HG02938 (cell line): ENCODE measurements around the gene UBE2E1.
A peak's percentile ranks its signal among the peaks of the same experiment; 100 is the strongest.

ENCODE experiments used
- ATAC-seq: cut with Tn5 transposase; IDR thresholded peaks from one replicate; pipeline ENCODE4 v1.9.1; 2021; ENCODE audit warnings: mild to moderate bottlenecking, moderate library complexity; ENCODE audit not compliant: unreplicated experiment

UBE2E1 gene

GRCh38 chr3:23805633-23806533, at the start of gene UBE2E1:
Gene UBE2E1, plus strand, starts transcription at chr3:23805955. Its CDS starts 1,315 bp downstream, at chr3:23807270.
- peak; percentile 74 for ATAC-seq

DNA sequence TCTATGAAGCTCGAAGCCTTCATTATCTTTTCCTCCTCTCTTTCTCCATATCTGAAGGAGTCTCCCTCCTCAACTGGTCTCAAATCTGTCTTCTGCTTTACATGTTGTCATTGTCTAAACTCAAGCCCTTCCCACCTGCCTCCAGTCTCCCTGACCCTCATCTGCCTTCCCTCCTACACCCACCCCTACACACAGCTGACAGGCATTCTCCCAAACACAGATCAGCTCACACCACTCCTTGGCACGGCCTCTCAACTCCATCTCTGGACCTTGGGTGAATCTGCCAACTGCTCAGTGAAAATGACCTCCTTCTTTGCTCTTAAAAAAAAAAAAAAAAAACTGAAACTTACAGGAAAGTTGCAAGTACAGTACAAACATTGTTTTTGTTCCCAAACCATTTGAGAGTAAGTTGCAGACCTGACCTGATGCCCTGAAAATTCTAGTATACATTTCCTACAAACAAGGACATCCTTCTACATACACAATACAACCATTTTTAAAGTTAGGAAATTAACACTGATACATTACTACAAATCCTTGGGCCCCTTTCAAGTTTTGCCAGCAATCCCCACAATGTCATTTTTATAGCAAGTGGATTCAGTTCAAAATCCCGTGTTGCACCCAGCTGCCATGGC, 49.4 kb upstream of the UBE2E1 start:
- ATAC-seq, result no peak

DNA sequence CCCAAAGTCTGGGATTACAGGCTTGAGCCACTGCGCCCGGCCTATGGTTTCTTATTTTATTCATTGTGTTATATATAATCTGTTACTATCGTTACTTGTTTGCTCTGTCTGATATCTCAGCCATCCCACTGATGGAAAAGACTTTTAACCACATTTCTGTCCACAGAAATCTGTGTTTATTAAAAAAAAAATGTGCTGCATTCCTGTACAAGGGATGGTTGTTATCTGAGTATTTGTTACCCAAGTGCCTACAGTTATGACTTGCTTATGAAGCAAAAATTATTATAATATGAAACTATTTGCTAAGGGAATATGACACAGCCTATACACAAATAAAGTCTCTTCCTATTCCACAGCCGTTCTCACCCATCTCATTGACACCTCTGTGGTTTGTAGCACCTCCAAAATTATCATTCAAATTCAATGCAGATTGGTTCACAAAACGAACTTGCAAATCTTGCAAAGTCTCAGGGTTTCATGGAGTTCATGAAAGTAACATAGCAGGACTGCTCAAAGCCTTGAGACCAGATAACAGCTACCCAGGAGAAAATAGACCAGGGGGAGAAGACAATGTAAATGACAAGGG, 47.4 kb upstream of the UBE2E1 start:
- no peak for ATAC-seq

DNA sequence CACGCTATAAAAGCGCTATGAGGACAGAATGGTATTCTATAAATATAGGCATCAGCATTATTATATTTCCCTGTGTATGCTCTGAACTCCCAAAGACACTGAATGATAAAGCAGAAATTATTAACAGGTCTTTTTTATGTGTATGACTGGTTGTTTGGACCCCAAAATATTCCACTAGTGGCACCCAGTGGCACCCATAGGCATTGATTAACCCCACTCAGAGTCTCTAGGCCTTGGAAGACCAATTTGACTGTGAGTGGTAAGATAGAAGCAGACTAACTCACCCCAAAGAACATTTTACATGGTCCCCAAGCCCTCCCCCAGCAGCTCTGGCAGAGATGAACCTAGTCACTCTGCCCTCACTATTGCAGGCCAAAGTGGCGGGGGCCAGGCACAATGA, 45.4 kb upstream of the UBE2E1 start:
- no peak for ATAC-seq

- ATAC-seq, result no peak
These were observed 44.8 kb upstream of the UBE2E1 start for GRCh38 chr3:23760871-23761373.

DNA sequence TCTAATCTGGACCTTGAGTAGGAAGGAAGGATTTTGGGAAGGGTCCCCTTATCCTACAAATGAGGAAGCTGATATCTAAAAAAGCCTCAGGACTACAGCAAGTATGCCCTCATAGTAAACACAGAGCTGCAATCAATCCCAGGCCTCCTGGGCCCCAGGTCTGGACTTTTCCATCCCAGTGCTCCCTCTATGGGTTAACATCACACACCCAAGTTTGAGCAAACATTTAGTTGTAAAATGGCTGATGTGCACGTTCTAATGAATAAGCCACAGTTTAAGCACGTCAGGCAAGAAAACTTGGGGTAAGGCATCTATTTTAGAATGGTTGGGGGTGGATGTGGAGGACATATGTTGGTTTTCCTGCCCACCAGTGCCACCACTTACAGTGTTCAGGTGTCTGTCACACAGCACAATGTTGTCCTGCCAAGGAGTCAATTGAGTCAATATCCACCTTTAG, 44.3 kb upstream of the UBE2E1 start:
- peak; percentile 14 for ATAC-seq

DNA sequence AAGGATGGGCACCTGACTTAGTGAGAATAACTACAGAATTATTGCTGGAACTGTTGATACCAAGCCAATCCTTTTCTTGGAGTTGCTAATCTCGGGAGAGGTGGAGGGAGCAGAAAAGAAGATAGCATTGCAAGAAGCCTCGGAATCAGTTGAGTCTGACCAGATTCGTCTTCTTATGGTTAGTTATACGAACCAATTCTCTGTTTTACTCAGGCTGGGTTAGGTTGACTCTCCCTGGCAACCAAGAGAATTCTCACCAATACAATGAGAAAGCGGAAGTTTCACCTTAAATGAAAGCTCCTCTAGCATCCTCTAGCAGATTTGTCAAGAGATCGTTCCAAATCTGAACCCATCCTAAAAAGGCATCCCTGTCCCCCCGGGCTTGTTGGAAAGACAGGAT, 43.5 kb upstream of the UBE2E1 start:
- peak; percentile 93 for ATAC-seq

DNA sequence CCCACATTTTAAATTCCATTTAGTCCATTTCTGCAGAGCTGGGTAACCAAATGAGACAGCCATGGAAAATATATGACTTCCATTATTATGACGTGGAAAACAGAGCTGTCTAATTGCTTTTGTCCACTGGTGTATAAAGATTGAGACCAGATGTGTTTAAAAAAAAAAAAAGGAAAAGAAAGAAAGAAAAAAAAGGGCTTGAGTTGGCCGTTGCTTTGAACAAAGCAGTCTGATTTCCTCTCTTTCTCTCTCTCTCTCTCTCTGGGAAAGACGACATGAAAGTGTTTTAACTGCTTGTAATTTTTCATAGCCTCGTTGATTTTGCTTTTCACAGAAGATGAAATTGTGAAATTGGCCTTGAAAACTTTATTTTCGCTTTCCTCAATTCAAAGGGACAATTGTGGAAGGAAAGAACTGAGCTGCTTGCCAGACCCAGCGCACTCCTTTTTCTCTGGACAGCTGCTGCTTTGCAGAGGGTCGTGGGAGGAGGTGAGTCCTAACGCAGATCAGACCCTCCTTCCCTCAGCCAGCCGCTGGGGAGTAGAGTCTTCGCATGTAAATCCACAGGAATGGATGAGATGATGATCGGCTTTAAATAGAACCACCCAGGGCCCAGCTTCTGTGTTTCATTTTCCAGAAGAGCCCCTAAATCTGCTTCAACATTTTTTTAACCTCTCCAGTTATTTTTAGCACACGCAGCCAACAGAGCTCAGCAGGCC, 42.8 kb upstream of the UBE2E1 start:
- ATAC-seq, result no peak

- no peak for ATAC-seq
These were observed 41.3 kb upstream of the UBE2E1 start for GRCh38 chr3:23764407-23764806.

- ATAC-seq, result no peak
These were observed 38.2 kb upstream of the UBE2E1 start for GRCh38 chr3:23767546-23767945.

DNA sequence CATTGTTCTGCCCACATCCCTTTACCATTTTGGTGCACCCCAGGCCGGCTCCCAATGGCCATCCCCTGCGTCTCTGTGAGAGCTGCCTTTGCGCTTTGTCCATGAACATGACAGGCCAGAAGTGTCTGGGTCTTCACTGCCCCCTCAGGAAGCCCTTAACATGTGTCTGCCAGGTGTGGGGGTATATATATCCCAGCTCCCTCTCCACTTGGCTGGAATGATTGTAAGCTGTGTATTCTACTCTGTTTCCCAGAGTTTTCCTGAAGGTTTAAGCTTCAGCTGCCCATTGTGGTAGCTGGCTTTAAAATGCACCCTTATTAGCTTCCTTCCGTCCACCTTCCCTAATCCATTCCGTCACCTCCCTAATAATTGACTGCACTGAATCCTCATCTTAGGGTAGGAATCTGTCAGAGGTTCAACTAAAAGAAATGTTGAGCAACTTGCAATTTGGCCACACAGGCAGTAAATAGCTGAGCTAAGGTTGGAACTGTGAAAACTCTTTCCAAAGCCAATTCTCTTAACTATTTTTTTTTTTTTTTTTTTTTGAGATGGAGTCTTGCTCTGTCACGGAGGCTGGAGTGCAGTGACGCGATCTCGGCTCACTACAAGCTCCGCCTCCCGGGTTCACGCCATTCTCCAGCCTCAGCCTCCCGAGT, 30.4 kb upstream of the UBE2E1 start:
- no peak for ATAC-seq

- no peak for ATAC-seq
These were observed 29.3 kb upstream of the UBE2E1 start for GRCh38 chr3:23776352-23776891.

- ATAC-seq, result no peak
These were observed 27.3 kb upstream of the UBE2E1 start for GRCh38 chr3:23778446-23778845.

GRCh38 chr3:23779841-23780240, 25.9 kb upstream of the UBE2E1 start:
- no peak for ATAC-seq

- ATAC-seq, result no peak
These were observed 24.7 kb upstream of the UBE2E1 start for GRCh38 chr3:23781051-23781450.

- no peak for ATAC-seq
These were observed 23.9 kb upstream of the UBE2E1 start for GRCh38 chr3:23781871-23782270.

DNA sequence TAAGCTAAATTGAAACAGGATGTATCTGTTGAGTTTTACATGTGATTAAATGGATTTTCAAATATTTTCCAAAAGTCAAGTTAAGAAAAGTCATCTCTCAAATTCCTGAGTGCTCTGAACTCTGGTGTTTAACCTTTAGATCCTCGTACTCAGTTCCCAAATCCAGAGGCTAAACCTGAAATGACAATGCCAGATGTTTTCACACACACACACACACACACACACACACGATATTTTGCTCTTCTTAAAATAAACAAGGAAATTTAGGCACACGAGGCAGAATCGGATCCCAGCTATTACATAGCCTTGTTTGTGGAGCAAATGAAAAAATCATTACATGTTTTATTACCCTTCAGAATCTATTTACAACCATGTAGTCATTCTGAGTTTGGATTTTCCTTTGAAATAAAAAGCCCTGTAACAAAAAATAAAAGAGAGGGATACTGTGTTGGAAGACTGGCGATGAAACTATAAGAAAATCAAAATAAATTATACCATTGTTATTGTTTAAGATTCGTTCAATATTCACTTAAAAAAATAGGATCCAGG, 20.6 kb upstream of the UBE2E1 start:
- no peak for ATAC-seq

GRCh38 chr3:23785882-23786281, 19.9 kb upstream of the UBE2E1 start:
- no peak for ATAC-seq

DNA sequence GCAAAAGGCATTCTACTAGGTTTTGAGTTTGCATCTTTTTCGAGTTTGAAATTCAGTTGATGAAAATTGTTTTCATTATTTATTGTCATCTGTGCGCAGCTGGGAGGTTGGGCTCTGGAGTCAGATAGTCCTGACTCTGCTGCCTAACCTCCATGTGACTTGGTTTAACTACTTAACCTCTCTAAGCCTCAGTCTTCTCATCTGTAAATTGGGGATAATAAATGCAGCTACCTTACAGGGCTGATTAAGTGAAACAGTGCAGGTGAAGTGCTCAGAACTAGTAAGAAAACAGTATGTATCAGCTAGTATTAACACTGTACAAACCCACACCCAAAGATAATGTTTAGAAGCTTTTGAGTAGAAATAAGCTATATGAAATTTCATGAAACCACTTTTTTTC, 14.1 kb upstream of the UBE2E1 start:
- no peak for ATAC-seq
